Calu3 (cell line): ENCODE results near the gene DENND5B. TPM values are rescaled to one million over a fixed set of nuclear protein-coding genes. Genes with fewer than 3 reads are reported as not detected.

Experiments
- BruUV-seq: library from RNA; stranded (reverse); fragments of 400-500 nt; replicated peaks from 2 replicates; lab custom pipeline; 2021; lab: Mats Ljungman, UMichigan
- CTCF ChIA-PET: fragments of 300-600 bp; sonication (Branson Sonifier 250); formaldehyde crosslinking; loops from one replicate; lab custom pipeline; 2022; ENCODE audit warnings: antibody characterized with exemption; lab: Charles Lee
- DNase-seq: peaks from one replicate; pipeline ENCODE4 v3.0.0; 2022
- H3K27ac Mint-ChIP-seq: one replicate; pipeline ENCODE4 v1.8.0; 2022; ENCODE audit warnings: mixed read lengths; ENCODE audit not compliant: unreplicated experiment
- H3K27me3 Mint-ChIP-seq: one replicate; pipeline ENCODE4 v1.8.0; 2022; ENCODE audit warnings: mixed read lengths; ENCODE audit not compliant: unreplicated experiment
- H3K36me3 Mint-ChIP-seq: one replicate; pipeline ENCODE4 v1.8.0; 2022; ENCODE audit warnings: mild to moderate bottlenecking, moderate library complexity, mixed read lengths; ENCODE audit not compliant: insufficient read depth, unreplicated experiment
- H3K4me1 Mint-ChIP-seq: one replicate; pipeline ENCODE4 v1.8.0; 2022; ENCODE audit warnings: mild to moderate bottlenecking, low read depth, mixed read lengths; ENCODE audit not compliant: unreplicated experiment
- H3K4me3 Mint-ChIP-seq: one replicate; pipeline ENCODE4 v1.8.0; 2022; ENCODE audit warnings: mild to moderate bottlenecking, low read depth, moderate library complexity, mixed read lengths; ENCODE audit not compliant: unreplicated experiment
- H3K9me3 Mint-ChIP-seq: one replicate; pipeline ENCODE4 v1.8.0; 2022; ENCODE audit warnings: low read depth, mixed read lengths; ENCODE audit not compliant: unreplicated experiment
- CTCF ChIP-seq: fragments of 200-600 bp; IDR thresholded peaks from one replicate; pipeline ENCODE4 v1.8.0; 2022; ENCODE audit warnings: antibody characterized with exemption; ENCODE audit not compliant: unreplicated experiment
- intact Hi-C: fragments of 100-400 bp; cut with micrococcal nuclease; formaldehyde crosslinking; loops from one replicate; pipeline ENCODE4 v1.10.0; 2022; ENCODE audit not compliant: unreplicated experiment
- total RNA-seq: library from RNA; stranded (reverse); gene quantifications from 2 replicates; pipeline ENCODE4 v1.2.3, GENCODE V29; 2022

Gene DENND5B
- total RNA-seq, 1 experiment from 2014 or later, result 10.2 TPM

GRCh38 chr12:31585895-31586294 lies 5.0 kb downstream of the DENND5B start:
- intact Hi-C loops, result loop anchor here (10.0 kb wide), 1 partner anchor 71 kb away; no protein-coding TSS in a partner anchor
- H3K9me3 Mint-ChIP-seq, result peaks cover 3% of the 10 kb centered on the region
- peaks cover 18% of the 10 kb centered on the region for H3K36me3 Mint-ChIP-seq
- no peak for DNase-seq
- H3K4me3 Mint-ChIP-seq, result no peak overlapping the region
- H3K27ac Mint-ChIP-seq, result no peak overlapping the region
- no TSS peak for BruUV-seq
- no peaks in the 10 kb centered on the region for H3K27me3 Mint-ChIP-seq
- peaks cover 15% of the 10 kb centered on the region for H3K4me1 Mint-ChIP-seq
- CTCF ChIA-PET, result no interaction called here
- no peak for TF ChIP-seq CTCF

GRCh38 chr12:31585271-31585670 lies 5.7 kb downstream of the DENND5B start:
- intact Hi-C loops, result loop anchor here (10.0 kb wide), 1 partner anchor 70 kb away; no protein-coding TSS in a partner anchor
- no peaks in the 10 kb centered on the region for H3K27me3 Mint-ChIP-seq
- peaks cover 13% of the 10 kb centered on the region for H3K36me3 Mint-ChIP-seq
- no TSS peak for BruUV-seq
- H3K27ac Mint-ChIP-seq, result no peak overlapping the region
- H3K9me3 Mint-ChIP-seq, result peaks cover 3% of the 10 kb centered on the region
- no peak for DNase-seq
- TF ChIP-seq CTCF, result no peak
- H3K4me3 Mint-ChIP-seq, result no peak overlapping the region
- CTCF ChIA-PET, result no interaction called here
- peaks cover 15% of the 10 kb centered on the region for H3K4me1 Mint-ChIP-seq

- peaks cover 15% of the 10 kb centered on the region for H3K4me1 Mint-ChIP-seq
- no peak overlapping the region for H3K4me3 Mint-ChIP-seq
- no peak for DNase-seq
- H3K27me3 Mint-ChIP-seq, result no peaks in the 10 kb centered on the region
- no peak overlapping the region for H3K27ac Mint-ChIP-seq
- peaks cover 8% of the 10 kb centered on the region for H3K36me3 Mint-ChIP-seq
- no TSS peak for BruUV-seq
- no peak for TF ChIP-seq CTCF
- intact Hi-C loops, result loop anchor here (10.0 kb wide), 1 partner anchor 70 kb away; no protein-coding TSS in a partner anchor
- CTCF ChIA-PET, result no interaction called here
- H3K9me3 Mint-ChIP-seq, result peaks cover 3% of the 10 kb centered on the region
Observed at GRCh38 chr12:31584782-31585181, 6.2 kb downstream of the DENND5B start.

GRCh38 chr12:31583878-31584277 lies 7.1 kb downstream of the DENND5B start:
- no peaks in the 10 kb centered on the region for H3K36me3 Mint-ChIP-seq
- no peak overlapping the region for H3K4me3 Mint-ChIP-seq
- BruUV-seq, result no TSS peak
- peaks cover 3% of the 10 kb centered on the region for H3K9me3 Mint-ChIP-seq
- no peaks in the 10 kb centered on the region for H3K27me3 Mint-ChIP-seq
- CTCF ChIA-PET, result no interaction called here
- no peak for TF ChIP-seq CTCF
- no peak for DNase-seq
- no peak overlapping the region for H3K27ac Mint-ChIP-seq
- intact Hi-C loops, result loop anchor here (10.0 kb wide), 1 partner anchor 69 kb away; no protein-coding TSS in a partner anchor
- peaks cover 15% of the 10 kb centered on the region for H3K4me1 Mint-ChIP-seq
